ENCODE data around the gene GSTM4. TPM values are rescaled to one million over a fixed set of nuclear protein-coding genes. Genes with fewer than 3 reads are reported as not detected.

Gene GSTM4
- total RNA-seq, 1 experiment from 2014 or later, result 24.6 TPM

GRCh38 chr1:109618661-109619575 lies 37.0 kb upstream of the GSTM4 start:
- H3K4me1 ChIP-seq (ENCODE audit: insufficient read depth, low read length), result no peaks in the 10 kb centered on the region; the same call in 1 of the 2 replicates
- peak overlapping the region; percentile 12 for H3K18ac ChIP-seq (ENCODE audit: insufficient read length, low read depth, low read length)
- H2AK5ac ChIP-seq (ENCODE audit: insufficient read length, low read length), result no peak overlapping the region
- no peak overlapping the region for H4K8ac ChIP-seq (replicated peaks; ENCODE audit: insufficient read length, low read depth, low read length)
- peak overlapping the region; percentile 5 for H3K9ac ChIP-seq (ENCODE audit: extremely low read depth, insufficient read length, low read length)
- H3K14ac ChIP-seq (ENCODE audit: insufficient read depth, low read length), result peak overlapping the region; percentile 84; the same call in 1 of the 2 replicates
- Mint-ChIP-seq H3K9me3 (no peaks in the 10 kb centered on the region), H3K27ac (peak overlapping the region; percentile 67 to 95 (median 91); a peak in 4 of 7 replicates), H3K36me3 (ENCODE audit: insufficient read depth in 1 of 3, low read depth in 3 of 3) (no peaks in the 10 kb centered on the region; a peak in 1 of 7 replicates), H3K4me3 (peak overlapping the region; percentile 93 to 94), H3K4me1 (peaks cover 38 to 49% of the 10 kb centered on the region in 2 experiments), H3K27me3 (ENCODE audit: low read depth) (no peaks in the 10 kb centered on the region; the same call in 1 of the 2 replicates)
- H3K9me3 ChIP-seq (ENCODE audit: control insufficient read depth, low read depth, low read length), result no peaks in the 10 kb centered on the region
- H3K79me1 ChIP-seq (ENCODE audit: insufficient read depth, low read depth, low read length, poor library complexity, severe bottlenecking), result no peaks in the 10 kb centered on the region
- no peak overlapping the region for H3T11ph ChIP-seq (ENCODE audit: low read length)
- no peak overlapping the region for H3K27ac ChIP-seq (ENCODE audit: insufficient read length, low read depth, low read length)
- H2BK5ac ChIP-seq (ENCODE audit: insufficient read length, low read length), result no peak overlapping the region
- no peak overlapping the region for H2BK15ac ChIP-seq (ENCODE audit: low read depth, low read length)
- no peak overlapping the region for H3K56ac ChIP-seq (ENCODE audit: insufficient read length, low read depth, low read length)
- H2AFZ ChIP-seq (ENCODE audit: low read length), result peak overlapping the region; percentile 10
- H2BK120ac ChIP-seq (ENCODE audit: low read depth, low read length, poor library complexity, severe bottlenecking), result no peak overlapping the region
- H4K5ac ChIP-seq (ENCODE audit: insufficient read length, low read depth, low read length), result no peak overlapping the region
- H3K4ac ChIP-seq (ENCODE audit: low read depth, low read length), result no peak overlapping the region; the same call in 1 of the 2 replicates
- no peak overlapping the region for H2BK12ac ChIP-seq (ENCODE audit: insufficient read length, low read depth, low read length)
- WGBS (ENCODE audit: extremely low coverage, insufficient read length, low lambda C conversion rate), result no CpG with 5 or more reads among the region's 9 CpGs
- TF ChIP-seq CTCF (conservative IDR thresholded peaks at IDR 0.05), result no peak
- peaks cover 2% of the 10 kb centered on the region for H4K20me1 ChIP-seq (ENCODE audit: control insufficient read depth, insufficient read depth, insufficient read length)
- H3K79me2 ChIP-seq (ENCODE audit: insufficient read depth, low read length), result peaks cover 6% of the 10 kb centered on the region; the same call in 1 of the 2 replicates
- peaks cover 12% of the 10 kb centered on the region for H3K23me2 ChIP-seq (ENCODE audit: insufficient read length, low read depth, low read length, poor library complexity, severe bottlenecking)
- peak overlapping the region; percentile 97 for H3K4me2 ChIP-seq (ENCODE audit: insufficient read depth, insufficient read length, low read length)
- H2BK20ac ChIP-seq (ENCODE audit: low read depth, low read length, poor library complexity, severe bottlenecking), result no peak overlapping the region
- H3K23ac ChIP-seq (ENCODE audit: insufficient read length, low read depth, low read length), result no peak overlapping the region
- H3K27me3 ChIP-seq (ENCODE audit: insufficient read depth, low read length), result no peaks in the 10 kb centered on the region
- DNase-seq, result no peak
- H4K91ac ChIP-seq (ENCODE audit: insufficient read length, low read depth, low read length), result no peak overlapping the region

Measured in H9 (cell line).